CD4-positive, alpha-beta T cell (primary cell): ENCODE data around the gene ARMC8. TPM values are rescaled to one million over a fixed set of nuclear protein-coding genes. Genes with fewer than 3 reads are reported as not detected.

Source experiments
- ATAC-seq: fragments of 200-7000 bp; cut with Tn5 transposase; one replicate; pipeline ENCODE4 v1.10.0; 2022; ENCODE audit warnings: mild to moderate bottlenecking; ENCODE audit not compliant: poor library complexity
- CTCF ChIA-PET: fragments of 350-600 bp; sonication (Branson Sonifier 250); formaldehyde crosslinking; loops from one replicate; lab custom pipeline; 2021; ENCODE audit warnings: antibody characterized with exemption, inconsistent platforms; lab: Charles Lee
- POLR2A ChIA-PET: fragments of 350-600 bp; sonication (Branson Sonifier 250); formaldehyde crosslinking; loops from one replicate; lab custom pipeline; 2021; ENCODE audit warnings: antibody characterized with exemption, inconsistent platforms; lab: Charles Lee
- DNase-seq, 14 experiments: peaks; one replicate each; pipeline ENCODE4 v3.0.0-alpha.2; 2013 to 2020; ENCODE audit warnings: mixed read lengths in 2 of 14
- H3K27ac ChIP-seq, 2 donors: one replicate each; pipeline versions ENCODE4 v1.5.1 to v1.7.0; 2013; ENCODE audit warnings: low read length in 2 of 2, low read depth in 1 of 2, mild to moderate bottlenecking in 1 of 2
- H3K27me3 ChIP-seq, 2 experiments: 1 replicate in 1 of 2; 2 replicates in 1 of 2; pipeline versions ENCODE4 v1.6.1 to v1.7.0; 2013; ENCODE audit warnings: low read length in 2 of 2, control low read depth in 1 of 2, mild to moderate bottlenecking in 1 of 2, moderate library complexity in 1 of 2; ENCODE audit not compliant: insufficient read depth in 2 of 2, control insufficient read depth in 1 of 2
- H3K36me3 ChIP-seq: one replicate; pipeline ENCODE4 v1.6.1; 2013; ENCODE audit warnings: low read length, control low read depth; ENCODE audit not compliant: insufficient read depth
- H3K4me1 ChIP-seq: one replicate; pipeline ENCODE4 v1.6.1; 2013; ENCODE audit warnings: low read length, control low read depth; ENCODE audit not compliant: insufficient read depth
- H3K4me3 ChIP-seq: one replicate; pipeline ENCODE4 v1.5.1; 2013; ENCODE audit warnings: mild to moderate bottlenecking, low read length, moderate library complexity
- H3K9me3 ChIP-seq, 2 experiments: 1 replicate in 1 of 2; 2 replicates in 1 of 2; pipeline versions ENCODE4 v1.6.1 to v1.7.0; 2013; ENCODE audit warnings: low read length in 2 of 2, mild to moderate bottlenecking in 2 of 2, control low read depth in 1 of 2, moderate library complexity in 1 of 2; ENCODE audit not compliant: control insufficient read depth in 1 of 2, insufficient read depth in 1 of 2
- H3K27ac Mint-ChIP-seq: one replicate; pipeline ENCODE4 v1.8.0; 2020; ENCODE audit warnings: mixed read lengths
- H3K27me3 Mint-ChIP-seq: one replicate; pipeline ENCODE4 v1.8.0; 2021; ENCODE audit warnings: mixed read lengths
- H3K36me3 Mint-ChIP-seq: one replicate; pipeline ENCODE4 v1.8.0; 2021; ENCODE audit warnings: low read depth, mixed read lengths
- H3K4me1 Mint-ChIP-seq: one replicate; pipeline ENCODE4 v1.8.0; 2021; ENCODE audit warnings: low read depth, mixed read lengths
- H3K4me3 Mint-ChIP-seq: one replicate; pipeline ENCODE4 v1.8.0; 2020; ENCODE audit warnings: mild to moderate bottlenecking, mixed read lengths
- H3K9me3 Mint-ChIP-seq: one replicate; pipeline ENCODE4 v1.8.0; 2020; ENCODE audit warnings: mixed read lengths
- intact Hi-C, 2 experiments: fragments of 100-400 bp; cut with DNase I in 1 of 2; cut with micrococcal nuclease in 1 of 2; formaldehyde crosslinking; loops; one replicate each; pipeline versions ENCODE4 v1.15.1 to v1.9.0; 2023 to 2025; cut with DNase I, micrococcal nuclease
- total RNA-seq, 174 experiments: library from RNA in 2 of 174; stranded (reverse) in 2 of 174; gene quantifications; one replicate each; pipeline ENCODE4 v1.2.3 and lab custom pipeline; 2021 to 2026
- TF ChIP-seq, protein P1 (sequence below): fragments of 200-600 bp; IDR thresholded peaks from one replicate; pipeline ENCODE4 v1.8.0; 2022; ENCODE audit warnings: antibody characterized with exemption, mild to moderate bottlenecking

Gene ARMC8
- total RNA-seq, 2 experiments from 2014 or later = 62.8 to 62.9 TPM

DNA sequence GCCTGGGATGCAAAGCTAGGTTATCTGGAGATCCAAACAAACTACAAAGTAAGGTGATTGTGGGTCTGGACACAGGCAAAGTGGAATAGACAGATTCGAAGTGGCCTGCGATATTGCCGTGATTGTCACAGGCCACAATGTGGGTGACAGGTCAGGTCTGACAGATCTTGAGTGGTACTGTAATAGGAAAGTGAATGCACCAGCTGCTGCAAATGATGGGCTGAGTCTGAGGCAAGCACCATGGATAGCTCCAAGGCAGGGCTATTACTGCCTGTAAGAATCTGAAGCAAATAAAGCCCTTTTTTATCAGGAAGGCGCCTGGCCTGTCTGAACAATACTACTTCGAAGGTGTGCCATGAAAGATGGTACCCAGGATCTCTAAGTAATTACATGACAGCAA, 10.0 kb downstream of the ARMC8 start:
- POLR2A ChIA-PET = no interaction called here
- Mint-ChIP-seq H3K9me3 (no peaks in the 10 kb centered on the region), H3K36me3 (peaks cover 22% of the 10 kb centered on the region), H3K4me3 (no peak overlapping the region), H3K27ac (no peak overlapping the region), H3K4me1 (peaks cover 58% of the 10 kb centered on the region), H3K27me3 (no peaks in the 10 kb centered on the region)
- Histone ChIP-seq H3K27me3 (no peaks in the 10 kb centered on the region), H3K4me3 (no peak overlapping the region), H3K36me3 (no peaks in the 10 kb centered on the region), H3K4me1 (no peaks in the 10 kb centered on the region), H3K27ac (no peak overlapping the region), H3K9me3 (no peaks in the 10 kb centered on the region)
- TF ChIP-seq, protein P1, sequence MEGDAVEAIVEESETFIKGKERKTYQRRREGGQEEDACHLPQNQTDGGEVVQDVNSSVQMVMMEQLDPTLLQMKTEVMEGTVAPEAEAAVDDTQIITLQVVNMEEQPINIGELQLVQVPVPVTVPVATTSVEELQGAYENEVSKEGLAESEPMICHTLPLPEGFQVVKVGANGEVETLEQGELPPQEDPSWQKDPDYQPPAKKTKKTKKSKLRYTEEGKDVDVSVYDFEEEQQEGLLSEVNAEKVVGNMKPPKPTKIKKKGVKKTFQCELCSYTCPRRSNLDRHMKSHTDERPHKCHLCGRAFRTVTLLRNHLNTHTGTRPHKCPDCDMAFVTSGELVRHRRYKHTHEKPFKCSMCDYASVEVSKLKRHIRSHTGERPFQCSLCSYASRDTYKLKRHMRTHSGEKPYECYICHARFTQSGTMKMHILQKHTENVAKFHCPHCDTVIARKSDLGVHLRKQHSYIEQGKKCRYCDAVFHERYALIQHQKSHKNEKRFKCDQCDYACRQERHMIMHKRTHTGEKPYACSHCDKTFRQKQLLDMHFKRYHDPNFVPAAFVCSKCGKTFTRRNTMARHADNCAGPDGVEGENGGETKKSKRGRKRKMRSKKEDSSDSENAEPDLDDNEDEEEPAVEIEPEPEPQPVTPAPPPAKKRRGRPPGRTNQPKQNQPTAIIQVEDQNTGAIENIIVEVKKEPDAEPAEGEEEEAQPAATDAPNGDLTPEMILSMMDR = no peak
- peak in 2 of 14 experiments; percentile 11 to 15 for DNase-seq
- intact Hi-C loops = no loop called here
- CTCF ChIA-PET = no interaction called here
- ATAC-seq = no peak

DNA sequence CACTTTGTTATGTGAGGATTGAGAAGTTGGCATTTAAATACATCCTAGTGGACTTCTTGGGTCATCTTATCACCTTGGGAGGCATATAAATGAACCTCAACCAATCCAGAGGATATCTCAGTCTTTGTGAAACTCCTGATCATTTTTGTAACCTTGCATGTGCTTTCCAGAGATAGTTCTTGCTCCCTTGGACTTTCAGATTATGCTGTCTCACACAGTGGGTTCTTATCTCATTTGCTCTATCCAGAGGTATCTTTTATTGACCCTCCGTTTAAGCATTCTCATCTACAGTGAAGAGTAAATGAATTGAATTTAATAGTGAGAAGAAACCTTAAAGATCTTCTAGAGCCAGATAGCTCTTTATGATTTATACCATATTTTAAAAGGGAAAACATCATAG, 10.4 kb downstream of the ARMC8 start:
- CTCF ChIA-PET = no interaction called here
- POLR2A ChIA-PET = no interaction called here
- no peaks in the 10 kb centered on the region for H3K27me3 Mint-ChIP-seq
- intact Hi-C loops = no loop called here
- Histone ChIP-seq H3K36me3 (no peaks in the 10 kb centered on the region), H3K4me1 (no peaks in the 10 kb centered on the region), H3K27ac (no peak overlapping the region), H3K27me3 (no peaks in the 10 kb centered on the region), H3K9me3 (no peaks in the 10 kb centered on the region), H3K4me3 (no peak overlapping the region)
- peaks cover 25% of the 10 kb centered on the region for H3K36me3 Mint-ChIP-seq
- no peak for ATAC-seq
- TF ChIP-seq, protein P1 = no peak
- no peak for DNase-seq
- no peak overlapping the region for H3K27ac Mint-ChIP-seq
- H3K9me3 Mint-ChIP-seq = no peaks in the 10 kb centered on the region
- H3K4me1 Mint-ChIP-seq = peaks cover 61% of the 10 kb centered on the region
- no peak overlapping the region for H3K4me3 Mint-ChIP-seq

GRCh38 chr3:138199851-138200250, 12.8 kb downstream of the ARMC8 start:
- H3K36me3 Mint-ChIP-seq = peaks cover 25% of the 10 kb centered on the region
- no peak overlapping the region for H3K27ac Mint-ChIP-seq
- intact Hi-C loops = no loop called here
- no peak overlapping the region for H3K4me3 ChIP-seq
- ChIA-PET CTCF (no interaction called here), POLR2A (no interaction called here)
- peaks cover 4% of the 10 kb centered on the region for H3K36me3 ChIP-seq
- H3K9me3 ChIP-seq = no peaks in the 10 kb centered on the region
- no peaks in the 10 kb centered on the region for H3K27me3 Mint-ChIP-seq
- no peaks in the 10 kb centered on the region for H3K27me3 ChIP-seq
- TF ChIP-seq, protein P1 = no peak
- H3K4me1 Mint-ChIP-seq = peaks cover 78% of the 10 kb centered on the region
- peaks cover 3% of the 10 kb centered on the region for H3K4me1 ChIP-seq
- no peak overlapping the region for H3K27ac ChIP-seq
- no peak for DNase-seq
- H3K9me3 Mint-ChIP-seq = no peaks in the 10 kb centered on the region
- no peak for ATAC-seq
- no peak overlapping the region for H3K4me3 Mint-ChIP-seq
